ENCODE results near the gene CCSER2.

DNA sequence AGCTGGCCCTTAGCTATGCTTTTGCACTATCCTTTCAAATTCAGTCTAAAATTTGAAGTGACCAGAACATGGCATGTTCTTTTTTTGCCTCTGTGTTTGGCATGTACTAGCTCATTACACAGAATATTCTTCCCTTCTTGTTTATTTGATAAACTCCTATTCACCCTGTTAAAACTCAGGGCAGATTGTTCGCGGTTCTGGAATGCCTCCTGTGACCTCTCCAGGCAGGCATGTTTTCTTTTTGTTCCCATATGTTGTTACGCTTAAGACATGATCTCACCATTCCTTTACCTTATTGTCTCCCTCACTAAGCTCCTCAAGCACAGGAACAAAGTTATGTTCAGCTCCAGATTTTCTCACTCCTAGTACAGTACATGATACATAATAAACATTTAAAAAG lies 181.7 kb downstream of the CCSER2 start:
- TF ChIP-seq, protein P1, sequence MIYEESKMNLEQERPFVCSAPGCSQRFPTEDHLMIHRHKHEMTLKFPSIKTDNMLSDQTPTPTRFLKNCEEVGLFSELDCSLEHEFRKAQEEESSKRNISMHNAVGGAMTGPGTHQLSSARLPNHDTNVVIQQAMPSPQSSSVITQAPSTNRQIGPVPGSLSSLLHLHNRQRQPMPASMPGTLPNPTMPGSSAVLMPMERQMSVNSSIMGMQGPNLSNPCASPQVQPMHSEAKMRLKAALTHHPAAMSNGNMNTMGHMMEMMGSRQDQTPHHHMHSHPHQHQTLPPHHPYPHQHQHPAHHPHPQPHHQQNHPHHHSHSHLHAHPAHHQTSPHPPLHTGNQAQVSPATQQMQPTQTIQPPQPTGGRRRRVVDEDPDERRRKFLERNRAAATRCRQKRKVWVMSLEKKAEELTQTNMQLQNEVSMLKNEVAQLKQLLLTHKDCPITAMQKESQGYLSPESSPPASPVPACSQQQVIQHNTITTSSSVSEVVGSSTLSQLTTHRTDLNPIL (CRISPR knock-in tag; IDR thresholded peaks at IDR 0.05; ENCODE audit: low read depth), result no peak
- TF ChIP-seq RARB (CRISPR knock-in tag; IDR thresholded peaks at IDR 0.05), result no peak
- TF ChIP-seq, protein P2, sequence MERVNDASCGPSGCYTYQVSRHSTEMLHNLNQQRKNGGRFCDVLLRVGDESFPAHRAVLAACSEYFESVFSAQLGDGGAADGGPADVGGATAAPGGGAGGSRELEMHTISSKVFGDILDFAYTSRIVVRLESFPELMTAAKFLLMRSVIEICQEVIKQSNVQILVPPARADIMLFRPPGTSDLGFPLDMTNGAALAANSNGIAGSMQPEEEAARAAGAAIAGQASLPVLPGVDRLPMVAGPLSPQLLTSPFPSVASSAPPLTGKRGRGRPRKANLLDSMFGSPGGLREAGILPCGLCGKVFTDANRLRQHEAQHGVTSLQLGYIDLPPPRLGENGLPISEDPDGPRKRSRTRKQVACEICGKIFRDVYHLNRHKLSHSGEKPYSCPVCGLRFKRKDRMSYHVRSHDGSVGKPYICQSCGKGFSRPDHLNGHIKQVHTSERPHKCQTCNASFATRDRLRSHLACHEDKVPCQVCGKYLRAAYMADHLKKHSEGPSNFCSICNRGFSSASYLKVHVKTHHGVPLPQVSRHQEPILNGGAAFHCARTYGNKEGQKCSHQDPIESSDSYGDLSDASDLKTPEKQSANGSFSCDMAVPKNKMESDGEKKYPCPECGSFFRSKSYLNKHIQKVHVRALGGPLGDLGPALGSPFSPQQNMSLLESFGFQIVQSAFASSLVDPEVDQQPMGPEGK (CRISPR knock-in tag; IDR thresholded peaks at IDR 0.05; ENCODE audit: borderline replicate concordance), result no peak
- peak; percentile 96 for TF ChIP-seq ZFP3 (CRISPR knock-in tag; IDR thresholded peaks at IDR 0.05)
- no peak for TF ChIP-seq ZC3H10 (CRISPR knock-in tag; IDR thresholded peaks at IDR 0.05)
- TF ChIP-seq, protein P3, sequence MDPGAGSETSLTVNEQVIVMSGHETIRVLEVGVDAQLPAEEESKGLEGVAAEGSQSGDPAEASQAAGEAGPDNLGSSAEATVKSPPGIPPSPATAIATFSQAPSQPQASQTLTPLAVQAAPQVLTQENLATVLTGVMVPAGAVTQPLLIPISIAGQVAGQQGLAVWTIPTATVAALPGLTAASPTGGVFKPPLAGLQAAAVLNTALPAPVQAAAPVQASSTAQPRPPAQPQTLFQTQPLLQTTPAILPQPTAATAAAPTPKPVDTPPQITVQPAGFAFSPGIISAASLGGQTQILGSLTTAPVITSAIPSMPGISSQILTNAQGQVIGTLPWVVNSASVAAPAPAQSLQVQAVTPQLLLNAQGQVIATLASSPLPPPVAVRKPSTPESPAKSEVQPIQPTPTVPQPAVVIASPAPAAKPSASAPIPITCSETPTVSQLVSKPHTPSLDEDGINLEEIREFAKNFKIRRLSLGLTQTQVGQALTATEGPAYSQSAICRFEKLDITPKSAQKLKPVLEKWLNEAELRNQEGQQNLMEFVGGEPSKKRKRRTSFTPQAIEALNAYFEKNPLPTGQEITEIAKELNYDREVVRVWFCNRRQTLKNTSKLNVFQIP (CRISPR knock-in tag; IDR thresholded peaks at IDR 0.05; ENCODE audit: borderline replicate concordance, low read depth), result no peak
- TF ChIP-seq, protein P4, sequence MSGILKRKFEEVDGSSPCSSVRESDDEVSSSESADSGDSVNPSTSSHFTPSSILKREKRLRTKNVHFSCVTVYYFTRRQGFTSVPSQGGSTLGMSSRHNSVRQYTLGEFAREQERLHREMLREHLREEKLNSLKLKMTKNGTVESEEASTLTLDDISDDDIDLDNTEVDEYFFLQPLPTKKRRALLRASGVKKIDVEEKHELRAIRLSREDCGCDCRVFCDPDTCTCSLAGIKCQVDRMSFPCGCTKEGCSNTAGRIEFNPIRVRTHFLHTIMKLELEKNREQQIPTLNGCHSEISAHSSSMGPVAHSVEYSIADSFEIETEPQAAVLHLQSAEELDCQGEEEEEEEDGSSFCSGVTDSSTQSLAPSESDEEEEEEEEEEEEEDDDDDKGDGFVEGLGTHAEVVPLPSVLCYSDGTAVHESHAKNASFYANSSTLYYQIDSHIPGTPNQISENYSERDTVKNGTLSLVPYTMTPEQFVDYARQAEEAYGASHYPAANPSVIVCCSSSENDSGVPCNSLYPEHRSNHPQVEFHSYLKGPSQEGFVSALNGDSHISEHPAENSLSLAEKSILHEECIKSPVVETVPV (CRISPR knock-in tag; IDR thresholded peaks at IDR 0.05), result no peak
- no peak for TF ChIP-seq ESRRG (CRISPR knock-in tag; IDR thresholded peaks at IDR 0.05)
- TF ChIP-seq OSR1 (CRISPR knock-in tag; IDR thresholded peaks at IDR 0.05), result no peak

Measured in SK-N-SH treated with all-trans-retinoic acid at 6 μM for 48 hours (cell line).